ENCODE data around the gene C19orf25. TPM values are rescaled to one million over a fixed set of nuclear protein-coding genes. Genes with fewer than 3 reads are reported as not detected.

Gene C19orf25
- total and polyA plus RNA-seq, 7 donors = 8.1 to 45.0 (median 19.9) TPM

DNA sequence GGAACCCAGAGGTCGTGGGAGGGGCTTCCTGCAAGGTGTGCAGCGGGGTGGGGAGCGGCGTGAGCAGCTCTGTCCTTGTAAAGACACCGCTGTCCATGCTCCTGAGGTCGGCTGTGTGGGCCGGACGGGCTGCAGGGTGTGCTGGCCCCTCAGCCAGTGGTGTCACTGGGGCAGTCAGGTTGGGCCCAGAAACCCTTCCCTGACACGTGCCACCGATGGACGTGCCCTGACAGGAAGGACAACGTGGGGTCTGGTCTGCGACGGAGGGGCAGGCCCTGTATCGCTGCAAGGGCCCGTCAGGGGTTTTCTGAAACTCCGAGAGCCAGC, 45.0 kb downstream of the C19orf25 start:
- peaks cover 7 to 69% of the 10 kb centered on the region in 2 donors for H3K36me3 ChIP-seq (ENCODE audit: insufficient read depth in 1 of 2, low read depth in 1 of 2)
- intact Hi-C loops (cut with DNase I) = no loop called here
- TF ChIP-seq, protein P1, sequence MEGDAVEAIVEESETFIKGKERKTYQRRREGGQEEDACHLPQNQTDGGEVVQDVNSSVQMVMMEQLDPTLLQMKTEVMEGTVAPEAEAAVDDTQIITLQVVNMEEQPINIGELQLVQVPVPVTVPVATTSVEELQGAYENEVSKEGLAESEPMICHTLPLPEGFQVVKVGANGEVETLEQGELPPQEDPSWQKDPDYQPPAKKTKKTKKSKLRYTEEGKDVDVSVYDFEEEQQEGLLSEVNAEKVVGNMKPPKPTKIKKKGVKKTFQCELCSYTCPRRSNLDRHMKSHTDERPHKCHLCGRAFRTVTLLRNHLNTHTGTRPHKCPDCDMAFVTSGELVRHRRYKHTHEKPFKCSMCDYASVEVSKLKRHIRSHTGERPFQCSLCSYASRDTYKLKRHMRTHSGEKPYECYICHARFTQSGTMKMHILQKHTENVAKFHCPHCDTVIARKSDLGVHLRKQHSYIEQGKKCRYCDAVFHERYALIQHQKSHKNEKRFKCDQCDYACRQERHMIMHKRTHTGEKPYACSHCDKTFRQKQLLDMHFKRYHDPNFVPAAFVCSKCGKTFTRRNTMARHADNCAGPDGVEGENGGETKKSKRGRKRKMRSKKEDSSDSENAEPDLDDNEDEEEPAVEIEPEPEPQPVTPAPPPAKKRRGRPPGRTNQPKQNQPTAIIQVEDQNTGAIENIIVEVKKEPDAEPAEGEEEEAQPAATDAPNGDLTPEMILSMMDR (IDR thresholded peaks at IDR 0.05) = no peak
- ATAC-seq = no peak
- peaks cover 20% of the 10 kb centered on the region for H3K4me1 ChIP-seq
- no peak for DNase-seq
- no peaks in the 10 kb centered on the region for H3K27me3 ChIP-seq (ENCODE audit: insufficient read depth in 3 of 3, low read length in 2 of 3)
- WGBS, 3 donors = 92 to 95% (median 94%) methylated on average over 17 of the region's 17 CpGs
- no peaks in the 10 kb centered on the region for H3K9me3 ChIP-seq
- no peak overlapping the region for H3K4me3 ChIP-seq
- H3K27ac ChIP-seq = no peak overlapping the region

DNA sequence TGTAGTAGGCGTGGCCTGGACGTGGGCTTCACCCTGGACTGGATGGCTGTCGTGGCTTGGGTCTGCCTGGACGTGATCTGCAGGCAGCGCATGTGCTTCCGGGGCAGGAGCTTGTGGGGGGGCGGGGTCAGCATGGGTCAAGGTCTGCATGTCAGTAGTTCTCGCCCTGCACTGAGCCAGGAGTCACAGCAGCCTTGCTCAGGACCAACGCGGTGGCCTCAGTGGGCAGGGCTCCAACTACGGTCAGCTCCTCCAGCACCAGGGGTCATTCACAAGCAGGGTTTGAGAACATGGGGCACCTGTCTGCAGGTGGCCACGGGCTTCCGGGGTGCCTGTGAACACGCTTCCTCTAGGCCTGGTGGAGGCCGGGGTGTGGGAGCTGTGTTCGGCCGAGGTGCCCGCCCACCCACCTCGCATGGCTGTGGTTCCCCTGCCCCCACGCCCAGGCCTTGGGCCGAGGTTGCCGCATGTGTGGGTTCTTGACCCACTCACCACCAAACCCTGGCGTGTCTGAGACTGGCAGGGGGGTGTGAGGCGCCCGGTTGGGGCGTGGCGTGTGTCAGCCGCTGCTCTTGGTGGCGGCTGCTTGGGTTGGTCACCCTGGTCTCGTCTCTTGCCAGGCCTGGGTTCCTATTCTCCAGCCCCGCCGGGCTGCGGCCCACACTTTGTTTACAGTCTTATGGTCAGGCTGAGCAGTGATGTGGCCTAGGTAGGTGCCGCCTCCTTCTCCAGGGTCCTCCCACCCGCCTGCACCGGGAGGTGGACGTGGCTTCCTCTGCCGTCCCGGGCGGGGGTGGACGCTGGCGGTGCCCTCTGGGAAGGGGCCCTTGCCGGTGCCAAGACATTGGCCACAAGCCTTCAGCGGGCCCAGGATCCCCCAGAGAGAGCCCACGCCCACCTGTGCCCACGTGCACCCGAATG, 45.6 kb downstream of the C19orf25 start:
- ATAC-seq (no peak), DNase-seq (no peak)
- H3K9me3 ChIP-seq = no peaks in the 10 kb centered on the region
- peaks cover 20% of the 10 kb centered on the region for H3K4me1 ChIP-seq
- H3K4me3 ChIP-seq = no peak overlapping the region
- 82 to 88% (median 86%) methylated on average over 41 to 47 of the region's 47 CpGs for WGBS, 3 donors
- no peaks in the 10 kb centered on the region for H3K27me3 ChIP-seq (ENCODE audit: insufficient read depth in 3 of 3, low read length in 2 of 3)
- intact Hi-C loops (cut with DNase I) = no loop called here
- TF ChIP-seq, protein P1 (IDR thresholded peaks at IDR 0.05) = no peak
- H3K27ac ChIP-seq = no peak overlapping the region
- peaks cover 10 to 75% of the 10 kb centered on the region in 2 donors for H3K36me3 ChIP-seq (ENCODE audit: insufficient read depth in 1 of 2, low read depth in 1 of 2)

DNA sequence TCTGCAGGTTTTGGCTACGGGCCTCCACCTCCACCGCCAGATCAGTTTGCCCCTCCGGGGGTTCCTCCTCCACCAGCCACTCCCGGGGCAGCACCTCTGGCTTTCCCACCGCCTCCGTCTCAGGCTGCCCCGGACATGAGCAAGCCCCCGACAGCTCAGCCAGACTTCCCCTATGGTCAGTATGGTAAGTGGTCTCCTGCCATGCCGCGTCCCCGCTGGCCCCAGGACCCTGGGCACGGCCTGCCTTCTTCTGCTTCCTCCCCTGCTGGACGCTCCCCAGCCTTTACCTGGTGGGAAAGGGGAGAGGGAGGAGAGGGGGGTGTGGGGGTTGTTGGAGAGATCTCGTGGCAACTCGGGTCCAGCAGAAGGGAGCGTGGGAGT, 46.5 kb downstream of the C19orf25 start:
- H3K4me3 ChIP-seq = no peak overlapping the region
- 89 to 92% (median 90%) methylated on average over 16 of the region's 16 CpGs for WGBS, 3 donors
- H3K27me3 ChIP-seq (ENCODE audit: insufficient read depth in 3 of 3, low read length in 2 of 3) = no peaks in the 10 kb centered on the region
- peaks cover 14% of the 10 kb centered on the region for H3K4me1 ChIP-seq
- no peaks in the 10 kb centered on the region for H3K9me3 ChIP-seq
- intact Hi-C loops (cut with DNase I) = no loop called here
- TF ChIP-seq, protein P1 (IDR thresholded peaks at IDR 0.05) = no peak
- no peak for DNase-seq
- peaks cover 10 to 84% of the 10 kb centered on the region in 2 donors for H3K36me3 ChIP-seq (ENCODE audit: insufficient read depth in 1 of 2, low read depth in 1 of 2)
- no peak for ATAC-seq
- H3K27ac ChIP-seq = no peak overlapping the region

DNA sequence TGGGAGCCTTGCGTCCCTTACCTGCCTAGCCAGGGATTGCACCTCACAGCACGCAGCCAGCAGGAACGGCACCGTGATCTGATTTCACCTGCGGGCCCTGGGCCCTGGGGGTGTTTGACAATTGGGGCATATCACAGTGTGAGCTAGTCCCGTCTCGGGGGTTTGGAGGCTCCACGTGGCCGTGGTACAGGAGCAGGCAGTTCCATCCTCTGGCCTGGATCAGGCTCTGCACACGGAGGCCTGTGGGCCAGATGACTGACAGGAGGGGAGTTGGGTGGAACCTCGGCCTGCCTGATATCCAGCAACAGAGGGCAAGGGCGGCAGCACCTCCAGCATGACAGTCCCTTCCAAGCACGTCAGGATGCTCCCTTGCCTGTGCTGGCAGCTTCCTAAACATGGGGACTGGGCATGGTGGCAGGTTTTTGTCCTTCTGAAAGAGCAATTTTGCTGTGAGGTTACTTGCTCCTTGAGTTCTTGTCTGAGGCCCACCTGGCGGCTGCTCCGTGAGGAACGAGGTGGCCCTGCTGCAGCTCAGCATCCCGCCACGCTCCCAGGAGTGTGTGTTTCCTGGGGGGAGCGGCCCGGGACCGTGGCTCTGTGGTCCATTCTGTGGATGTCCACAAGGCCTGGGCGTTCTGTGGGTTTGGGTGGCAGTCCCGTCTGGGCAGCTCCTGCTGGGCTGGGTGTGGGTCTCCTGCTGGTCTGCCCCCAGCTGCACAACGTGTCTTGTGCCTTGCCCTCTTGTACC, 47.1 kb downstream of the C19orf25 start:
- intact Hi-C loops (cut with DNase I) = no loop called here
- peaks cover 10 to 89% of the 10 kb centered on the region in 2 donors for H3K36me3 ChIP-seq (ENCODE audit: insufficient read depth in 1 of 2, low read depth in 1 of 2)
- no peak for ATAC-seq
- H3K4me1 ChIP-seq = peaks cover 8% of the 10 kb centered on the region
- H3K27me3 ChIP-seq (ENCODE audit: insufficient read depth in 3 of 3, low read length in 2 of 3) = no peaks in the 10 kb centered on the region
- no peak overlapping the region for H3K4me3 ChIP-seq
- DNase-seq = no peak
- WGBS, 3 donors = 86 to 91% (median 88%) methylated on average over 24 of the region's 24 CpGs
- H3K27ac ChIP-seq = no peak overlapping the region
- no peaks in the 10 kb centered on the region for H3K9me3 ChIP-seq
- TF ChIP-seq, protein P1 (IDR thresholded peaks at IDR 0.05) = no peak

Measured in psoas muscle (tissue), 8 donors.